HG02642 (cell line): ENCODE data around the gene SEMA4G.

Experiments used
- ATAC-seq: cut with Tn5 transposase; IDR thresholded peaks from one replicate; pipeline ENCODE4 v1.9.1; 2021; ENCODE audit warnings: mild to moderate bottlenecking; ENCODE audit not compliant: unreplicated experiment, poor library complexity

The SEMA4G gene

GRCh38 chr10:100969187-100970075 is at the start of gene SEMA4G:
SEMA4G (plus strand) TSS chr10:100969504; CDS start chr10:100972913, 3,409 bp downstream.
- peak; percentile 59 for ATAC-seq

GRCh38 chr10:100923580-100923979 is 45.7 kb upstream of the SEMA4G start:
- no peak for ATAC-seq

GRCh38 chr10:100927266-100927665 is 42.0 kb upstream of the SEMA4G start:
- no peak for ATAC-seq

- no peak for ATAC-seq
These were observed 41.3 kb upstream of the SEMA4G start for GRCh38 chr10:100928039-100928438.

GRCh38 chr10:100930368-100930767 is 38.9 kb upstream of the SEMA4G start:
- ATAC-seq: no peak

- no peak for ATAC-seq
These were observed 35.1 kb upstream of the SEMA4G start for GRCh38 chr10:100934084-100934659.

GRCh38 chr10:100939763-100940344 is 29.4 kb upstream of the SEMA4G start:
- ATAC-seq: no peak

- ATAC-seq: no peak
These were observed 27.1 kb upstream of the SEMA4G start for GRCh38 chr10:100942229-100942628.

GRCh38 chr10:100943508-100943907 is 25.8 kb upstream of the SEMA4G start:
- ATAC-seq: no peak

GRCh38 chr10:100945754-100946153 is 23.6 kb upstream of the SEMA4G start:
- no peak for ATAC-seq

GRCh38 chr10:100948916-100949315 is 20.4 kb upstream of the SEMA4G start:
- no peak for ATAC-seq

GRCh38 chr10:100960251-100960650 is 9.1 kb upstream of the SEMA4G start:
- ATAC-seq: no peak

GRCh38 chr10:100962351-100963080 is 6.8 kb upstream of the SEMA4G start:
- ATAC-seq: no peak

- no peak for ATAC-seq
These were observed 5.5 kb upstream of the SEMA4G start for GRCh38 chr10:100963826-100964225.

- ATAC-seq: no peak
These were observed 3.5 kb upstream of the SEMA4G start for GRCh38 chr10:100965820-100966219.

- ATAC-seq: no peak
These were observed 2.4 kb upstream of the SEMA4G start for GRCh38 chr10:100966887-100967286.

GRCh38 chr10:100967332-100967731 is 2.0 kb upstream of the SEMA4G start:
- no peak for ATAC-seq

- no peak for ATAC-seq
These were observed 1.1 kb upstream of the SEMA4G start for GRCh38 chr10:100968062-100968736.

- peak; percentile 13 for ATAC-seq
These were observed 479 bp upstream of the SEMA4G start for GRCh38 chr10:100968863-100969186.
